ENCODE results near the gene ADGRV1.

The ADGRV1 gene

GRCh38 chr5:91070761-91071550 is 512.4 kb downstream of the ADGRV1 start:
- no peak for DNase-seq (ENCODE audit: low read depth)

GRCh38 chr5:91072881-91073280 is 514.3 kb downstream of the ADGRV1 start:
- peak; percentile 57 for DNase-seq (ENCODE audit: low read depth)

- peak; percentile 95 for DNase-seq (ENCODE audit: low read depth)
Observed at GRCh38 chr5:91074615-91075014, 516.0 kb downstream of the ADGRV1 start.

- DNase-seq (ENCODE audit: low read depth): no peak
Observed at GRCh38 chr5:91076138-91076537, 517.5 kb downstream of the ADGRV1 start.

- DNase-seq (ENCODE audit: low read depth): no peak
Observed at GRCh38 chr5:91077623-91078022, 519.0 kb downstream of the ADGRV1 start.

- DNase-seq (ENCODE audit: low read depth): peak; percentile 92
Observed at GRCh38 chr5:91079037-91079436, 520.4 kb downstream of the ADGRV1 start.

- DNase-seq (ENCODE audit: low read depth): no peak
Observed at GRCh38 chr5:91089758-91090157, 531.2 kb downstream of the ADGRV1 start.

- DNase-seq (ENCODE audit: low read depth): no peak
Observed at GRCh38 chr5:91090995-91091394, 532.4 kb downstream of the ADGRV1 start.

GRCh38 chr5:91091471-91092234 is 533.1 kb downstream of the ADGRV1 start:
- DNase-seq (ENCODE audit: low read depth): no peak

- no peak for DNase-seq (ENCODE audit: low read depth)
Observed at GRCh38 chr5:91092859-91093783, 534.5 kb downstream of the ADGRV1 start.

GRCh38 chr5:91095313-91095712 is 536.7 kb downstream of the ADGRV1 start:
- DNase-seq (ENCODE audit: low read depth): no peak

GRCh38 chr5:91095786-91096385 is 537.3 kb downstream of the ADGRV1 start:
- no peak for DNase-seq (ENCODE audit: low read depth)

GRCh38 chr5:91098541-91098940 is 539.9 kb downstream of the ADGRV1 start:
- peak; percentile 30 for DNase-seq (ENCODE audit: low read depth)

- DNase-seq (ENCODE audit: low read depth): peak; percentile 77
Observed at GRCh38 chr5:91101600-91102379, 543.2 kb downstream of the ADGRV1 start.

GRCh38 chr5:91103353-91104061 is 544.9 kb downstream of the ADGRV1 start:
- DNase-seq (ENCODE audit: low read depth): peak; percentile 31

- DNase-seq (ENCODE audit: low read depth): no peak
Observed at GRCh38 chr5:91104062-91104448, 545.5 kb downstream of the ADGRV1 start.

- no peak for DNase-seq (ENCODE audit: low read depth)
Observed at GRCh38 chr5:91106842-91107511, 548.4 kb downstream of the ADGRV1 start.

- peak; percentile 78 for DNase-seq (ENCODE audit: low read depth)
Observed at GRCh38 chr5:91109634-91110033, 551.0 kb downstream of the ADGRV1 start.

- peak; percentile 80 for DNase-seq (ENCODE audit: low read depth)
Observed at GRCh38 chr5:91110686-91111085, 552.1 kb downstream of the ADGRV1 start.

All from fibroblast of gingiva (primary cell).